ENCODE results near the gene RTTN. TPM values are rescaled to one million over a fixed set of nuclear protein-coding genes. Genes with fewer than 3 reads are reported as not detected.

The RTTN gene
- polyA plus RNA-seq, 2 of the 4 experiments (the other 2 are of a cell fraction), result 8.4 to 24.6 TPM

GRCh38 chr18:69954719-69955480, 250.6 kb downstream of the RTTN start:
- H3K4me2 ChIP-seq, result no peak overlapping the region
- whole genome bisulfite sequencing (ENCODE audit: missing lambda C conversion rate), result 64% methylated on average over 5 of the region's 5 CpGs
- DNase-seq (ENCODE audit: low read depth in 1 of 2, low spot score in 1 of 2) (no peak), FAIRE-seq (no peak), ATAC-seq (no peak)
- H3K4me1 ChIP-seq, result no peaks in the 10 kb centered on the region
- TF ChIP-seq CEBPB (IDR thresholded peaks at IDR 0.05) (no peak), MAFK (IDR thresholded peaks at IDR 0.05; ENCODE audit: partially characterized antibody) (peak; percentile 12)
- H3K9me3 ChIP-seq, result no peaks in the 10 kb centered on the region
- no peak overlapping the region for H3K27ac ChIP-seq
- ChIA-PET POLR2A (no interaction called here), CTCF (no interaction called here)
- no peak overlapping the region for H3K4me3 ChIP-seq

- WGBS (ENCODE audit: missing lambda C conversion rate), result 98% methylated on average over 2 of the region's 2 CpGs
- TF ChIP-seq NPAS2 (CRISPR knock-in tag; IDR thresholded peaks at IDR 0.05; ENCODE audit: borderline replicate concordance) (no peak), ZSCAN20 (CRISPR knock-in tag; IDR thresholded peaks at IDR 0.05) (no peak)
- Histone ChIP-seq H3K4me3 (no peak overlapping the region), H3K27ac (no peak overlapping the region), H3K4me1 (no peaks in the 10 kb centered on the region), H3K4me2 (no peak overlapping the region), H3K9me3 (no peaks in the 10 kb centered on the region)
- DNase-seq (ENCODE audit: low read depth in 1 of 2, low spot score in 1 of 2) (no peak), ATAC-seq (no peak), FAIRE-seq (no peak)
- POLR2A ChIA-PET, result no interaction called here
- CTCF ChIA-PET, result no interaction called here
Observed at GRCh38 chr18:69953191-69953590, 252.3 kb downstream of the RTTN start.

Other genes starting within 250 kb of the RTTN start
- gene SOCS6, start 83.4 kb upstream of the RTTN start, polyA plus RNA-seq (2011; rRNA removed), result 72.1 and 88.2 TPM in 2 replicates
- gene SOCS6, start 83.4 kb upstream of the RTTN start, polyA plus RNA-seq (2017; fragmentation: RNase III; extraction: RNeasy Plus Mini Kit Qiagen cat#74134 plus additional on column Dnase treatment), result 29.8 to 36.5 TPM (median 31.2 TPM) in 3 replicates

Measured in A549 (cell line).